ENCODE results near the gene PCDHGB1. TPM values are rescaled to one million over a fixed set of nuclear protein-coding genes. Genes with fewer than 3 reads are reported as not detected.
"Not testable (repeated sequence)": the region's sequence is repeated elsewhere in the genome, so short reads cannot be mapped to it uniquely, and the experiment has no call there.

Gene PCDHGB1
- total and polyA plus RNA-seq, 2 experiments from 2014 or later, result 0.16 to 0.86 TPM

DNA sequence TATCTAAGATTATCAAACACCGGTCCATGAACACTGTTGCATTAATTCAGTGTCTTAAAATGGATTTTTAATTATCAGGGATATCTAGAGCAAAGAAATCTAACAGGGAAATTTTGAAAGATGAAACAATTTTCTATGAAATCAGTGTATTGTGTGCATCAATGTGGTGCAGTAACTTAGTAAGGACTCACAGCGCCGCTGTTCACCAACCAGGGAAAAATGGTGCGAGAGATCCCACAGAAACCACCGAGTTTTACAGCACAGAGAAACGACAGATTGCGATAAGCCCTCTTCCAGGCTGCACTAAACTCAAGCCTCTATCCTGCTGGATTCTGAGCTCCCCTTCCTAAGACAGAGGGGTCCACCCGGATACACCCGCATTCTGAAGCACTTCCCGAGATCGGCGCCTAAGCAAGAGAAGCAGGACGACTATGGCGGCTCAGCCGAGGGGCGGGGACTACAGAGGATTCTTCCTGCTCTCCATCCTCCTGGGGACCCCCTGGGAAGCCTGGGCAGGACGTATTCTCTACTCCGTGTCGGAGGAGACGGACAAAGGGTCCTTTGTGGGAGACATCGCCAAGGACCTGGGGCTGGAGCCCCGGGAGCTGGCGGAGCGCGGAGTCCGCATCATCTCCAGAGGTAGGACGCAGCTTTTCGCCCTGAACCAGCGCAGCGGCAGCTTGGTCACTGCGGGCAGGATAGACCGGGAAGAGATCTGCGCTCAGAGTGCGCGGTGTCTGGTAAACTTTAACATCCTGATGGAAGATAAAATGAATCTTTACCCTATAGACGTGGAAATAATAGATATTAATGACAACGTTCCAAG lies 32.8 kb downstream of the PCDHGB1 start, which contains the start of gene PCDHGA7:
Gene PCDHGA7, plus strand, starts transcription at position 274 of the 826 bp plus-strand sequence. Its CDS starts 158 bp downstream, at position 432.
- H3K79me2 ChIP-seq (ENCODE audit: insufficient read depth), result no peaks in the 10 kb centered on the region
- WGBS, 2 experiments (ENCODE audit: low coverage in 1 of 2, low lambda C conversion rate in 2 of 2, missing lambda C conversion rate in 2 of 2), result 34 to 38% methylated on average over 36 to 37 of the region's 37 CpGs
- TF ChIP-seq EZH2 (IDR thresholded peaks at IDR 0.05; ENCODE audit: insufficient read depth, poor library complexity, severe bottlenecking) (no peak), EZH2phosphoT487 (IDR thresholded peaks at IDR 0.05; ENCODE audit: insufficient read depth, low read depth) (no peak)
- H3K4me2 ChIP-seq (ENCODE audit: unreplicated experiment), result no peak within 1 kb of the TSS
- no peaks in the 10 kb centered on the region for H3K27me3 ChIP-seq (replicated peaks; ENCODE audit: insufficient read depth)
- no peaks in the 10 kb centered on the region for H3K36me3 ChIP-seq (ENCODE audit: low read depth)
- no peak within 1 kb of the TSS; the same call in 1 of the 2 replicates for H3K4me3 ChIP-seq
- in situ Hi-C loops (cut with MboI), result no loop called here
- no peak for DNase-seq
- H3F3A ChIP-seq (ENCODE audit: insufficient read depth), result no peaks in the 10 kb centered on the region
- H3K9ac ChIP-seq, result no peak within 1 kb of the TSS
- no peaks in the 10 kb centered on the region for H3K4me1 ChIP-seq (ENCODE audit: insufficient read depth)
- H2AFZ ChIP-seq, result no peak within 1 kb of the TSS; the same call in 1 of the 2 replicates
- H3K9me3 ChIP-seq (ENCODE audit: low read depth), result no peaks in the 10 kb centered on the region
- no peaks in the 10 kb centered on the region for H3K9me2 ChIP-seq (ENCODE audit: insufficient read depth)
- no peak within 1 kb of the TSS for H3K27ac ChIP-seq
- H4K20me1 ChIP-seq (ENCODE audit: insufficient read depth), result no peaks in the 10 kb centered on the region

DNA sequence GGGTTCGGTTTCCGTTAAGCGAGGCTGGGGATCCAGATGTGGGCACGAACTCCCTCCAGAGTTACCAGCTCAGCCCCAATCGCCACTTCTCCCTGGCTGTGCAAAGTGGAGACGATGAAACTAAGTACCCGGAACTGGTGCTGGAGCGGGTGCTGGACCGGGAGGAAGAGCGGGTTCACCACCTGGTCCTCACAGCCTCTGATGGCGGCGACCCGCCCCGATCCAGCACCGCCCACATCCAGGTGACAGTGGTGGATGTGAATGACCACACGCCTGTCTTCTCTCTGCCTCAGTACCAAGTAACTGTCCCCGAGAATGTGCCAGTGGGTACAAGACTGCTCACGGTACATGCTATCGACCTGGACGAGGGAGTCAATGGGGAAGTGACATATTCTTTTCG lies 33.4 kb downstream of the PCDHGB1 start:
- DNase-seq, result no peak
- H3K4me1 ChIP-seq (ENCODE audit: insufficient read depth), result no peaks in the 10 kb centered on the region
- no peaks in the 10 kb centered on the region for H3K36me3 ChIP-seq (ENCODE audit: low read depth)
- TF ChIP-seq EZH2phosphoT487 (IDR thresholded peaks at IDR 0.05; ENCODE audit: insufficient read depth, low read depth) (no peak), EZH2 (IDR thresholded peaks at IDR 0.05; ENCODE audit: insufficient read depth, poor library complexity, severe bottlenecking) (no peak)
- H3K9me3 ChIP-seq (ENCODE audit: low read depth), result no peaks in the 10 kb centered on the region
- 41 to 42% methylated on average over 18 to 21 of the region's 21 CpGs for WGBS, 2 experiments (ENCODE audit: low coverage in 1 of 2, low lambda C conversion rate in 2 of 2, missing lambda C conversion rate in 2 of 2)
- H3K9me2 ChIP-seq (ENCODE audit: insufficient read depth), result no peaks in the 10 kb centered on the region
- H3K4me3 ChIP-seq, result no peak overlapping the region
- no peak overlapping the region for H2AFZ ChIP-seq
- in situ Hi-C loops (cut with MboI), result no loop called here
- H3K27me3 ChIP-seq (replicated peaks; ENCODE audit: insufficient read depth), result no peaks in the 10 kb centered on the region
- no peaks in the 10 kb centered on the region for H3F3A ChIP-seq (ENCODE audit: insufficient read depth)
- H3K4me2 ChIP-seq (ENCODE audit: unreplicated experiment), result no peak overlapping the region
- H4K20me1 ChIP-seq (ENCODE audit: insufficient read depth), result no peaks in the 10 kb centered on the region
- no peak overlapping the region for H3K27ac ChIP-seq
- no peaks in the 10 kb centered on the region for H3K79me2 ChIP-seq (ENCODE audit: insufficient read depth)
- no peak overlapping the region for H3K9ac ChIP-seq

GRCh38 chr5:141384471-141385267 lies 34.8 kb downstream of the PCDHGB1 start:
- in situ Hi-C loops (cut with MboI), result no loop called here

DNA sequence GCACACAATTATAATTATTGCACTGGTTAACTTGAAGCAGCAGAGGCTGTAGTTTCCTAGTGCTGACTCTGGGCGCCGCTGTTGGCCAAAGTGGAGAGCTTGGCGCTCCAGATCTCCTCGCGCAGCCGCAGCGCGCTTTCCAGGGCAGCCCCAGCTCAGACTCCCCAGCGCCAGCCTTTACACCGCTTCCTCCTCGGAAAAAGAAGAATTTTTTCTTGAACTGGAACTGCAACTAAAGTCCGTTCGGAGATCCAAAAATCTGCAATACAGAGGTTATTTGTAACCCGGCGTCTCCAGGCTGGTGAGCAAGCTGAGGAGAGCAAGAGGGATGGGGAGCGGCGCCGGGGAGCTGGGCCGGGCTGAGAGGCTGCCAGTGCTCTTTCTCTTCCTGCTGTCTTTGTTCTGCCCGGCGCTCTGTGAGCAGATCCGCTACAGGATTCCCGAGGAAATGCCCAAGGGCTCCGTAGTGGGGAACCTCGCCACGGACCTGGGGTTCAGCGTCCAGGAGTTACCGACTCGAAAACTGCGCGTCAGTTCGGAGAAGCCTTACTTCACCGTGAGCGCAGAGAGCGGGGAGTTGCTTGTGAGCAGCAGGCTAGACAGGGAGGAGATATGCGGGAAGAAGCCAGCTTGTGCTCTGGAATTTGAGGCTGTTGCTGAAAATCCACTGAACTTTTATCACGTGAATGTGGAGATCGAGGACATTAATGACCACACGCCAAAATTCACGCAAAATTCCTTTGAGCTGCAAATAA lies 37.8 kb downstream of the PCDHGB1 start, which contains the start of gene PCDHGB4:
Gene PCDHGB4, plus strand, starts transcription at position 142 of the 755 bp plus-strand sequence. Its CDS starts 187 bp downstream, at position 329.
- H3K4me1 ChIP-seq (ENCODE audit: insufficient read depth); H3K9ac ChIP-seq; H3K27ac ChIP-seq; H3K36me3 ChIP-seq (ENCODE audit: low read depth); H3K9me3 ChIP-seq (ENCODE audit: low read depth); H3K9me2 ChIP-seq (ENCODE audit: insufficient read depth); H4K20me1 ChIP-seq (ENCODE audit: insufficient read depth); H3K4me2 ChIP-seq (ENCODE audit: unreplicated experiment); H3K79me2 ChIP-seq (ENCODE audit: insufficient read depth); in situ Hi-C loops (cut with MboI); H3F3A ChIP-seq (ENCODE audit: insufficient read depth); H3K27me3 ChIP-seq (replicated peaks; ENCODE audit: insufficient read depth): not testable (repeated sequence)
- Histone ChIP-seq H3K4me3 (peak within 1 kb of the TSS; percentile 66), H2AFZ (peak within 1 kb of the TSS; percentile 62; the same call in 1 of the 2 replicates)
- WGBS, 2 experiments (ENCODE audit: low coverage in 1 of 2, low lambda C conversion rate in 2 of 2, missing lambda C conversion rate in 2 of 2), result 13 to 19% methylated on average over 21 to 23 of the region's 40 CpGs
- peak; percentile 61 for DNase-seq

More at GRCh38 chr5:141384471-141385267, 34.8 kb downstream of the PCDHGB1 start:
- WGBS, 2 experiments (ENCODE audit: low coverage in 1 of 2, low lambda C conversion rate in 2 of 2, missing lambda C conversion rate in 2 of 2), result 36 to 38% methylated on average over 42 to 43 of the region's 43 CpGs
- Histone ChIP-seq H3K4me1 (ENCODE audit: insufficient read depth) (no peaks in the 10 kb centered on the region), H3F3A (ENCODE audit: insufficient read depth) (no peaks in the 10 kb centered on the region), H3K79me2 (ENCODE audit: insufficient read depth) (no peaks in the 10 kb centered on the region), H3K9me3 (ENCODE audit: low read depth) (no peaks in the 10 kb centered on the region), H3K36me3 (ENCODE audit: low read depth) (no peaks in the 10 kb centered on the region), H4K20me1 (ENCODE audit: insufficient read depth) (no peaks in the 10 kb centered on the region), H3K4me2 (ENCODE audit: unreplicated experiment) (no peak overlapping the region), H3K9me2 (ENCODE audit: insufficient read depth) (no peaks in the 10 kb centered on the region), H2AFZ (no peak overlapping the region), H3K27me3 (replicated peaks; ENCODE audit: insufficient read depth) (no peaks in the 10 kb centered on the region), H3K27ac (no peak overlapping the region), H3K9ac (no peak overlapping the region), H3K4me3 (no peak overlapping the region)
- no peak for DNase-seq
- TF ChIP-seq EZH2 (IDR thresholded peaks at IDR 0.05; ENCODE audit: insufficient read depth, poor library complexity, severe bottlenecking) (no peak), EZH2phosphoT487 (IDR thresholded peaks at IDR 0.05; ENCODE audit: insufficient read depth, low read depth) (no peak)
